ENCODE results near the gene DAB1.

Gene DAB1

DNA sequence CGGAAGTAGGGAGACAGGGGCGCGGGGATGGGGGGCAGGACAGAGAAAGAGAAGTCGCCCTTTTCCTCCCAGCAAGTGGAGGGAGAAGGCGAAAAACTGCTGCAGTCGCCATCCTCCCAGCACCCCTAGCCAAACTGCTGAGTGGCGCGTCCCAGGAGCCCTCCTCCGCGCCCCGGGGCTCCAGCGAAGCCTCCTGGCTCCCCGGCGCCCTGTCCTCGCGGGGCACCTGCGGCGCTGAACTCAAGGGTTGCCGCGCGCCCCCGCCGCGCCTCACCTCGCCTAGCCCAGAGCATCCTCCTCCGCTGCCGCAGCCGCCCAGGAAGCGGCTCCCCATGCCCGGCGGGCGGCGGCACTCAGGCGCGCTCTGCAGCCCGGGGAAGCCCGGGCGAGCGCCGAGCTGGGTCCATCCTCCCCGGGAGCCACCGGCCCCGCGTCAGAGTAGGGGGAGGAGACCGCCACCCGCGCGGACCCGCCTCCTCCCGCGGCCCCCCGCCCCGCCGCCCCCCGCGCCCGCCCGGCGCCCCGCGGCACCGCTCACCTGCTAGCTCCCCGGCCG lies at the start of gene DAB1:
Gene DAB1, minus strand, starts transcription at position 405 of the 556 bp plus-strand sequence. CDS start 133,030 bp downstream, outside the sequence.
- no peak for DNase-seq

DNA sequence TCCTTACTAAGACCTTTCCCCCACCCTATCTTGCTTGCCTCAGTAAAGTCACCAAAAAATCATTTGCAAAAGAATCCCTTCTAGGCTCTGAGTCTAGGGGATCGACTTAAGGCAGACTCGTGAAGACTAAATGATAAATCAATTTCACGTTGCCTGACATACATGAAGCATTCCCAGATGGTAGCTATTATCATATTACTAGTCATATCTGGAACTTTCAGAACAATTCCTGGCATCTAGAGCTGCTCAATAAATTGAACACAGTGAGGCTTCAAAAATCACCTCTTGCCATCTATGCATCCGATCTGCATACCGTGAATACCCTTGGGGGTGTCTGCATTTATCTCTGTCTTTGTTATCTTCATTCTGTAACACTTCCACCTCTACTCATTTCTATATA lies 49.6 kb upstream of the DAB1 start:
- DNase-seq, result no peak

- no peak for DNase-seq
Measured at GRCh38 chr1:57471995-57472394, 48.1 kb upstream of the DAB1 start.

DNA sequence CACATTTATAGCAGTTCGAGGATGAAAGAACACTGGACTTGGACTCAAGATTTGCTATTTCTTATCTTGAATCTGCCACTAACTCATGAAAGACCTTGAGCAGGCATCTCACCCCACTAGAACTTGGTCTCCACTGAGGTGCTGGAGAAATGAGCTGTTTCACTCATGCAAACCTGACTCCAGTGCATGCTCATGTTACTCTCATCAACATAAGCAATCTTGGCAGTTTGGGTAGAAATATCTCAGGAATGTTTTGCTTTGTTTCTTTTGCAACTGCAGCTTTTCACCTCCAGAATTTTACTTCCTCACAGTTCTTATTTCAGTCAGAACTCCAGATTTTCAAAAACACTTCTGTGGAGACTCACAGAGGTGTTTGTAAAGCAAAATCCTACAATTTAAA lies 46.2 kb upstream of the DAB1 start:
- DNase-seq, result no peak

DNA sequence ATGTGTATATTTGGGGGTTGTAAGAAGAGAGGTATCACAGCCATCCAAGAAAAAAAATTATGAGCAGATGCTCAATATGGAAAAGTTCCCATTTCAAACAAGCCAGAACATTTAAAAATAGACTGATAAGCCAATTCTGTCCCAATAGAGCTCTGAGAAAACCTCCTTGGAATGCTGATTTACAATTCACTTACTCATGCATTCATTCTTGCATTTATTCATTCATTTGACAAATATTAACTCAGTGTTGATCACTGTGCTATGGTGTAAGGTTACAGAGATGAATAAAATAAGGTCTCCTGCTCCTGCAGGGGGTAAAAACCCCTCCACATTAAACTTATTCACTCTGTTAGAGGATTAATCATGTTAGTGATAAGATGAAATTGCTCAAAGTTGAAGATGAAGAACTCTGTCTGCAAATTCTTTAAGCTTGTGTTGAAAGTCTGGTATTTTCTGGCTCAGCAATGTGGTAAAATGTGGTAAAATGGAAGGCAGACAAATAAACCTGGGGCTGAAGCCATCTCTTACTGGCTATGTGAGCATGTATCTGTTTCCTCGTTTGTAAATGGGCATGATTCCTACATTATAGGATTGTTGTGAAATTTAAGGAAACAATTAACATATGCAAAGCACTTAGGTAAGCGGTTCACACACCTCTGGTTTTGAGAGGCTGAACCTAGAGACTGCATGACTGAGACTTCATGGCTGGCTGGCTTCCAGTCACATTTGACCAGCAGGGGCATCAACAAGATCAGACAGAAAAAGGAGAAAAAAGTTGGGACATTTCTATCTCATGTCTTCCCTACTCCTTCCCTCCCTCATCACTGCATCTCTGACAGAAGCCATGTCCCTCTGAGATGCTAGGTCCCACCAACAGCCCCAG lies 45.0 kb upstream of the DAB1 start:
- DNase-seq, result no peak

DNA sequence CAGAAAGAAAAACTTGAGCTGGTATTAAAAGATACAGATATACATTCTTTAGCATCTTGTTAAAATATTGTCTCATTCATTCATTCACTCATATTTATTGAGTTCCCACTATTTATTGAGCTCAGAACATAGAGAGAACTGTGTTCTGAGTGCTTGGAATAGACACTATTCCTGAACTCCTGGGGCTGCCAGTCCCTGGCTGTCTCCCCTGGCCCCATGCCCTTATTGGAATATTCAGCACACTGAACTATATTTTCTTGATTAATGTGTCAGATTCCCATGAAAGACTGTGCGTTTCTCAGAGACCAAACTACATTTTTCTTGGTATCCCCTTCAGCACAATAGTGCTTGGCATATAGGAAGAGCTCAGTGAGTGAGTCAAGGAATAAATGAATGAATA lies 44.0 kb upstream of the DAB1 start:
- DNase-seq, result no peak

DNA sequence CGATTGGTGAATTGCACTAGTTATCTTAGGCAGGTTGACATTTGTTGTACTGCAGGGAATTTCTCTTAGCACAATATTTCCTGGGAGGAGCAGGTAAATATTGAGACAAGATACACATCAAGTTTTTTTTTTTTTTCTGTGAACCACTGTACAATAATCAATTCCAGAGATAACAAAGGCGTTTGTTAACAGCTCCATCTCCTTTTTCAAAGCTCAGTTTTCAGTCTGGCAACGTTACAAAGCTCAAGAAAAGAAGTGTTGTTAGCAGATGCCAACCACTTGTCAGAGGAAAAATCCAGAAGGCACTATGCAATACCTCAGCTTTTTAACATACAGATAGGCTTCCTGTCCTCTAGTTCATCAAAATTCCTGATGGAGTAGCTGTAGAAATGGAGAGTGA lies 40.9 kb upstream of the DAB1 start:
- DNase-seq, result no peak

GRCh38 chr1:57463343-57463742 lies 39.5 kb upstream of the DAB1 start:
- DNase-seq, result no peak

DNA sequence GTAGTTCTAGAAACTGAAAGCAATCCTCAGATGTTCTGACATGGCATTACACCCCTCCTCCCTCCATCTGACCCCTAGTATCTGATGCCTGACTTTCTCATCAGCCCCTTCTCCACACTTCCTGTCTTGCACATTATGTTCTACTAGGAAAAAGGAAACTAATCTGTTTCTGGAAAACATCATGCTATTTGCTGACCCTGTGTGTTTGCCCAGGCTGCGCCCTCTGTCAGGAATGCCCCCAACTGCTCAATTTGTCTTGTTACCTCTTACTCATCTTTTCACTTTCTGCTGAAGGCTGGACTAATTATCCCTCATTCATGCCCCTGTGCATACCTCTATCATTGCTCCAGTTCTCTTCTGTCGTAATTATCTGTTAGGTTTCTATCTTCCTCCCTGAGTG lies 37.5 kb upstream of the DAB1 start:
- peak; percentile 37 for DNase-seq

DNA sequence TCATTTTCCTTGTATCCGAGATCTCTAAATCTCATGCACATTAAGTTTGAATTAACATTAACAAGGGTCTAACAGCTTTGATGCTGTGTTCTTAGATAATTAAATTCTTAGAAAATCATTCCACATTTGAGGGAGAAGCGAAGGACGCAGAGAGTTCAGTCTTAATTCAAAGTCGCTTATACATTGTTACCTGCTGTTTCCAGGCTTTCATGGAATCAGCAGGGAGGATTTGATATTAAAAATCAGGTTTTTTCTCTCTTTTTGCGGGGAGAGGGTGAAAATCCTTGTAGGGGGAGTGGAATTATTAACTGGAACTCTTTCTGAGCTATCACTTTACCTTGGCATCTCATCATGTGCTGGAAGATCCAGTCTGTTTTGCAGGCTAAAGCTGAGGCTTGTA lies 27.7 kb upstream of the DAB1 start:
- DNase-seq, result no peak

DNA sequence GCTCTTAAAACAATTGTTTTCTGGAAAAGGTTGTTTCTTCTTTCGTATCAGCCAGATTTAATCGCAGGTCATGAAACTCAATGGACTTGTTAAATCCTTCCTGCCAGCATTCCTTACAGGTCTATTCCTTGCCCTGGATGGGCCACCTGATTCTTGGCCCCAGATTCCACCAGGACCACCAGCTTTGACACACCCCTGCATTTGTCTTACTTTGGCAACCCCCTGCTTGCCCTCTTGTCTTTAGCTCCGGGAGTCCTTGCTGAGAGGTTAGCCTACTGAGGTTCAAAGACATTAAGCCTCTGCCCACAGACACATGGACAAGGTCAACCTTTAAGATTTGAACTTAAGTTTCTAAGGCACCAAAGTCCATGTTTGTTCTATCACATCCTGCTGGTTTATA lies 27.1 kb upstream of the DAB1 start:
- no peak for DNase-seq

DNA sequence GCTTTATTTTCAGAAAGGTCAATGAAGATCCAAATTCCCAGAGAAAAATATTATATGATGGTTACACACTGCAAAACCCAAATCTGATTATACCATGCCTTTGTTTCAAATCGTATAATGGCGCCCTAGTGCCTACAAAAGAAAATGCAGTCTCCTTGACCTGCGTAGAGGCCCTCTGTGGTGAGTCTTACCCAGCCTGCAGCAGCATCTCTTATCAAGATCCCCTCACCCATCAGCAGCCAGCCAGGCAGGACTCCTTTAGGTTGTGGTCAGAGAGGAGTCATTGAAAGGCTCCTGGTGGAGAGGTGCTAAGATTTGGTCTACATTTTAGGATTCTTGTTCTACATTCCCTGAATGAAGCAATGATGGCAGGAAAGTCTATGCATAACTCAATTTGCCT lies 23.7 kb upstream of the DAB1 start:
- DNase-seq, result peak; percentile 60

- DNase-seq, result no peak
Measured at GRCh38 chr1:57443004-57443403, 19.1 kb upstream of the DAB1 start.

- DNase-seq, result no peak
Measured at GRCh38 chr1:57440096-57440495, 16.2 kb upstream of the DAB1 start.

- no peak for DNase-seq
Measured at GRCh38 chr1:57431400-57431799, 7.5 kb upstream of the DAB1 start.

- DNase-seq, result no peak
Measured at GRCh38 chr1:57424231-57425027, 569 bp upstream of the DAB1 start.

DNA sequence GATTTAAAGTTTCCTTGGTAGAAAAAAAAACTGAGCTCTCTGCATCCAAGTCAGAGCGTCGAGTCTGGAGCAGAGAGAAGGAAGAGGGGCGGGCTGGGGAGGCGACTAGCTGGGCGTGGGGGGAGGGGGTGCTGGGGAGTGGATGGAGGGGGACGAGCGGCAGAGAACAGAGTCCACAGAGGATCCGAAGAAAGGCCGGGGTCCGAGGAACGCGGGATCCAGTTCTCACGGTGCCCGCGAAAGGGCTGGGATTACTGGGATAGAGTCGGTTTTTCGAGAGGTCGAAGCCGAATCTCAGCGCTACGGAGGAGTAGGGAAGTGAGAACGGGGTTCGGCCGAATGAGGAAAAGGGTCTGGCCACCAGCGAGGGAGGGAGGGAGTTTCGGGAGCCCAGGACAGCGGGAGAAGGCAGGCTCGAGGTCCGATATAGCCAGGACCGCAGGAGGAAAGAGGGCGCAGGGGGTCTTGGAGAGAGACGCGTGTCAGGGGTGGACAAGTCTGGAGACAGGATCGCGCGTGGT lies 665 bp downstream of the DAB1 start:
- no peak for DNase-seq

GRCh38 chr1:57422271-57423134 lies 1.4 kb downstream of the DAB1 start:
- DNase-seq, result no peak

DNA sequence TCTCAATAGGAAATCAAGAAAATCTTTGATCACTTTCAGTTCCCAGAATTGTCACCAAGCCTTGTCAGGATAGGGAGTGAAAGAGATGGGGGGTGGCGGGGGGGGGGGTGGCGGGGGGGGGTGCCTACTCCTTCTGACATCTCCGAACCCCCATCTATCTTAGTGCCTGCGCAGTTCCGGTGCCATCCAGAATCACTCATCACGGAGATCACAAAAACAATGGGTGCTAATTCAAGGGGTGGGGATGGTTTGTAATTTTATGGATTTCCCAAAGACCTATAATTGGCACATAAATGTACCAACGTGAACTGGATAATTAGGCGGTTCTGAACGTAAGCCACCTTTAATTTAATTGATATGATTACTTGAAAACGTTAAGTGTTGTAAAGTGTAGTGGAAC lies 2.1 kb downstream of the DAB1 start:
- DNase-seq, result no peak

DNA sequence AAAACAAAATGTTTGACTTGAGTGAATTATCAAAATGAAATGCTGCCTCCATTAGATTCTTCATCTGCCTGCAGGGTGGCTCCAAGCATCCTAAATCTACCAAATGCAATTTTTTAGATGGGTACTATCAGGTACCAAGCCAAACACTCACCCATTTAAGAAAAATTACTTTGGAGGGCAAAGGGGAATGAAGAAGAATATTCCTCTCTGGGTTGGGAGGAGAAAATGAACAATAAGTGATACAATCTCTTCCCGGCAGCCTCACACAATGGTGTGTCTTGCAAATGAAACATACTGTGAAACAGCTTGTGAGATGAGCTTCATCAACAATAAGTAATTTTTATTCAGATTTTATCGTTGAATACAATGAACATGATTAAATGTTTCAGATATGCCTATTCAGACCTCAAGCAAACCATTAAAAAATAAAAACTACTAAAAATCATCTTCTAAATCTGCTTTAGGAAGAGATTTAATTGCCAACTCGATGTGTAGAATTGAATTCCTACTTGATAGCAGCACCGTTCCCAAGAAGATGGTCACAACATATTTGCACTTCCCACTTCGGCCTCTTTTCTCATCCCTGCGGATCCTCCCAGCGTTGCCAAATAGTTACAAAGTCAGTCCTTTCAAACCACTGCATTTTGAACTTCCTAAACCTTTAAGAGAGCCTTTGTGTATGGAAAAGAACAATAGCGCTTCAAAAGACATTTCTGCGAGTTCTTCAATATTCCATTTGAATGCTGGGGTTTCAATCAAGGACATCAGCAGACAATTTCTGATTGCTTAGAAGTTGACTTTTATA lies 2.7 kb downstream of the DAB1 start:
- DNase-seq, result no peak

DNA sequence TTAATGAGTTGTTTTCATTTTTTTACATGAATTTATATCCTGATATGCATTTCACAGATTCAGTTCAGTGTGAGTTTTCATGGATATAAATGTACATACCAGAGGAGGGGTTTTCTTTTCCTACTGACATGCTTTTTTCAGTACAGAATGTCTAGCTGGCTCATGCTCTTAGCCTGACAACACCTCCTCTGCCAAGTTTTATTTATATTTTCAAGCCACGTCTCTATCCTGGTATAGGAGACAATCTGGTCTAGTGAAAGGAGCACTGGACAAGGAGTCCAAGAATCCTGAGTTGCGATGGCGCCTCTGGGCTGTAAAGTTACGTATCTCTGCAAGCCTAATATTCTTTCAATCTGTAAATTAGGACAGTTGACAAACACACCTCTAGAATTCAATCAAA lies 4.9 kb downstream of the DAB1 start:
- no peak for DNase-seq

DNA sequence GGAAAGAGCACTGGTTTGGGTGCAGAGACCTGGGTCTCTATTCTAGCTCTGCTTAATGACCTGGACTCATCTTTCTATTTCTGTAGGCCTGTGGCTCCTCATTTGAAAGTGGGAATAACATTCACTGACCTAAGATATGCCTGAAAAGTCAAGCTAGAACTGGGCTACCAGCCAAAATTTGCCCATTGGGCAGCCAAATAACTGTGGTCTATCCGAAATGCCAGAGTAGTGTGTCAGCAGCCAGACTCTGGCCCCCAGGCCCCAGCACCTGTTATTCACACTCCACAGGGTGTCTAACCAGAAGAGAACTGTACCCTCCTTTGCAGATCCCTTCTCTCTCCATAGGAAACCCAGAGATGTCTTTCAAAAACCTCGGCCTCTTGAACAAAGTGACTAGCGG lies 12.6 kb downstream of the DAB1 start:
- DNase-seq, result no peak
